Posterior vena cava (tissue), 2 donors: ENCODE results near the gene POU2F1. TPM values are rescaled to one million over a fixed set of nuclear protein-coding genes. Genes with fewer than 3 reads are reported as not detected.

Experiments used
- DNase-seq: peaks from one replicate; pipeline ENCODE4 v3.0.0-alpha.2; 2020; ENCODE audit warnings: low spot score
- intact Hi-C, 2 donors: fragments of 100-400 bp; cut with DNase I; formaldehyde crosslinking; loops; one replicate each; pipeline versions ENCODE4 v1.14.1 to v1.14.2; 2022 to 2023
- total RNA-seq, 2 donors: library from RNA; stranded (reverse); fragmentation: NEBNext Ultra II Directional; extraction: Animal tissue kit (Norgen Biotek cat#: 25700); gene quantifications; one replicate each; pipeline ENCODE4 v1.2.1, GENCODE V29; 2021
- donor health status: DM: yes; HTN: yes; CAD: no.
- donor health status: DM: yes; HTN: yes; CAD: no.

The POU2F1 gene
- total RNA-seq, 2 donors from 2014 or later: 19.2 to 21.1 TPM

DNA sequence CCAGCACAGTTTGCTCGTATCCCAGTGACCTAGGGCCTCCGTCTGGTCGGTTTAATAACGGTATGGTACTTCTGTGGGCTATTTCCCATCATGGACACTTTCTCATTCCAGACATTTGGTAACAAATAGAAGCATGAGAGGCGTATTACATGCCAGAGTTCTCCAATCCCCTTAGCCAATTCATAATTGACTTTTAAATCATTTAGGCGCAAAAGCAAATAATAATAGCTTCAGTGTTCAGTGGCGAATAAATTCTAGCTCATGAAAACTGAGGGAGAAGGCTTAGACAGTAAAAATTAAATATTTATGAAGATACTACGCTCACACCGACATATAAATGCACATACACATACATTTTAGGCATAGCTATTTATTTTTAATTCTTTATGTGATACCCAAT, 247.1 kb downstream of the POU2F1 start:
- intact Hi-C loops: no loop called here
- DNase-seq: no peak

DNA sequence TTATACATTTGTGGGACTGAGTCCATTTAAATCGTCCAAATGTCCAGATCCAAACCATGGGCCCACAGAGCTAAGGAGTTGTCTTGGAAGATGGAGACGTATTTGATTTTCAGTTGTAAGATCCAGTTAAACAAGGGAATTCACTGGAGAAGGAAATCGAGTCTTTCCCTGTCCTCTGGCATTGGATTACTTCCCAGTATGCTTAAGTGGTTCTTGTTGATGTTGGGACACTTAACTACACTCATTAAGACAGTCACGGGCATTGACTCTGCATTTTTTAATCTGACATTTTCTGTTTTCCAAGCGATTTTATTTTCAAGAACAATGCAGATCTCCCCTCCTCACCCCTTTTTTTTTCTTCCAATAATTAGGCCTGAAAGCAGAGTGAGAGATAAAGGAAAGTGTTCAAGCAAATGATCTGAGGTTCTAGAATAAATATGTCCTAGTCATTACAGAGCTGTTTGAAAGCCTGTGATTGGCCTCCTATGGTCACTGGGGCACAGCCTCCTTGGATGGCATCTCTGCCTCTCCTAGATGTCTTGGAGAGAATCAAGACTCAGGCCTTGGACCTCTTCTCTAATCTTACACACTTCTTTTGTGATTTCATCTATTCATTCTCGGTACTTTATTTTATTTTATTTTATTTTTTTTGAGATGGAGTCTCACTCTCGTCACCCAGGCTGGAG, 248.7 kb downstream of the POU2F1 start:
- no peak for DNase-seq
- intact Hi-C loops: no loop called here

DNA sequence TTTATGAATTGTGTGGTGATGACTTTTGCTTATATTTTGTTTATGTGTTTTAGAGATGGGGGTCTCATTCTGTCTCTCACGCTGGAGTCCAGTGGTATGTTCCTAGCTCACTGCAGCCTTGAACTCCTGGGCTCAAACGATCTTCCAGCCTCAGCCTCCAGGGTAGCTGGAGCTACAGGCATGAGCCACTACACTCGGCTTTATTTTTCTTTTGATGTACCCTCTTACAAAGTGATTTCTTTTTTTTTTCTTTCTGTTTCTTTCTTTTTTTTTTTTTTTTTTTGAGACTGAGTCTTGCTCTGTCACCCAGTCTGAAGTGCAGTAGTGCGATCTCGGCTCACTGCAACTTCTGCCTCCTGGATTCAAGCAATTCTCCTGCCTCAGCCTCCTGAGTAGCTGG, 250.9 kb downstream of the POU2F1 start:
- no peak for DNase-seq
- intact Hi-C loops: no loop called here

DNA sequence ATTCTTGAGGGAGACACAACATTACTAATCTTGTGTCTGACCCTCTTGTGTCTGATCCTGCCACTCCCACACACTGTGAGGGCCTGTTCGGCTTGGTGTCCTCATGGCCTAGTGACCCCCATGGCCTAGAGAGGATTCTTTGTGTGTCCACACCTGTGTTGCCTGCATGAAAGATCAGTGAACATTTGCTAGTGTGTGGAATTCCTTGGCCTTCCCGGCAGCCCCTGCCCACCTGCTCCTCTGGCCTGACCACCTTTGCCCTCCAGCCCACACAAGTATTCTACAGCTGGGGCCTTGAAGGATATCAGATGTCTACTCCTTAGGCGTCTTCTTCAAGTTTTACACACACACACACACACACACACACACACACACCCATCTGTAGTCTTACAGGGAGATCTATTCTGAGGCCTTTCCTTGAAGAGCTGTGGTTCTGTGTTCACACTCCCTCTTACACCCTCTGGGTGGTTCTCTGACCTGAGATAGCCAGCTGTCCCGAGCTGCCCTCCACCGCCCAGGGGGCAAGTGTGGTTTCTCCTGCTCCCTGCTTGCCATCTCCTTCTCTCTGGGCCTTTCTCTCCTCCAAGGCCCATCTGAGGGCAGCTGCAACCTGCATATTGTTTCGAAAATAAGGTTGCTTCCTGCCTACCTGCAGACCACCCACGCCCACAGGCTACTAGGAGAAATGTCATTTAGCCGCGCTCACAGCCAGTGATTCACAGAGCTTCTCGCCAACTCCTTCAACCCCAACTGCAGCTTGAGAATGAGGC, 252.3 kb downstream of the POU2F1 start:
- no peak for DNase-seq
- intact Hi-C loops: no loop called here

DNA sequence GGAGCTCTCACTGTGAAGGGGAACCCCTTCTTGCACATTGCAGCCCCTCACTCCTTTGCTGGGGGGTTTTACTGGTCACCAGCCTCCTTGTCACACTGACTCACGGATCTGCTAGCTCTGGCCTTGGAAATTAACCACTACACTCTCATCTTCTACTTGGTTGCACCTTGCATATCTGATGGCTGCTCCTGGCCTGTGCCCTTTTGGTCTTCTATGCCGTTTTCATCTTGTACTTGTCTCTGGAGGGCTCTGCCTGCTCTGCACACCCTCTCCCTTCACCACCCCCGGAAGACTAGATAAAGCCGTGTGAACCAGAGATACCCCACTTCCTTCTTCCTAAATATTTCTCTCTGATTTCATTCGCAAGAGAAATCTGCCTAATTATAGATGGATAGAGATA, 253.1 kb downstream of the POU2F1 start:
- intact Hi-C loops: no loop called here
- DNase-seq: no peak

DNA sequence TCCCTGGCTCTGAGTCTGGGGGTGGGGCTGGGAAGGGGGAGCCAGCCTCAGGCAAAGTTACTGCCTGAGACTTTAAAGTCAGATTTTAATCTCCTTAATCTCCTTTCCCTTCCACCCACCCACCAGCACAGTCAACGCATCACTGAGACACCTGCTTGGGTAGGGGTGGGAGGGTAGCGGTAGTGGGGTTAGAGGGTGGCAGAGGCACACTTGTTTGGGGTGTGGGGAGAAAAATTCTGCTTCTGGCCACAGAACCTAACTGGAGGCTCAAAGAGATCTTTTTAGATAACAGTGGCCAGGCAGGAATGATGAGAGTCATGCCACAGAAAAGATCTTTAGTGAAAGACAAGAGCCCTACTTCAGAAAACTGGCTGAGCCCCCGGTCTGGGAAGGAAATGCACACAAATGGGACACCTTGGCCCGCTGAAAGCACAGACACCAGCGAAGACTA, 253.5 kb downstream of the POU2F1 start:
- intact Hi-C loops: no loop called here

DNA sequence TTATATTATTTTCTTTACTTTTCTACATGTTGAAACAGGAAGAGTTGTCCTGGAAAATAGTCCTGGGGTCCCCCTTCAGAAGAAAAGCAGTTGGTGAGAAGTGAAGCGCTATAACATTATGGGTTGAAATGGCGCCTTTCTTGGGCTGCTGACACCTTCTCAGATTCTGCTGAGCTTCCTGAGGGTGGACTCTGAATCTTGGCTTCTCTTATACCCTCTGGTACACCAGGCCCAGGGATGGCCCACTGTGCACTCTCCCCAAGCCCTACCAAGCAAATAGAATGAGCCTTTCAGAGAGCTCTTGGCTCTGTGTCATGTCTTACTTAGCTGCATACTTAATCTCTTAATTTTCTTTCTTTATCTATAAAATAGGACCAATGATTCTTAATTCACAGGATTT, 255.4 kb downstream of the POU2F1 start:
- DNase-seq: no peak
- intact Hi-C loops: no loop called here

More for the DNA sequence above, 253.5 kb downstream of the POU2F1 start:
- no peak for DNase-seq

Other genes with a start within 250 kb of the POU2F1 start
- gene ILDR2, start 245.3 kb upstream of the POU2F1 start, total RNA-seq: under 1 TPM; 0.10 to 0.14 TPM
- gene MAEL, start 231.6 kb upstream of the POU2F1 start, total RNA-seq: under 1 TPM in 1 of 2 donors, not detected in 1; 0.23 TPM
- not detected for gene GPA33, start 130.5 kb upstream of the POU2F1 start, total RNA-seq
- gene STYXL2, start 126.8 kb upstream of the POU2F1 start, total RNA-seq: under 1 TPM in 1 of 2 donors, not detected in 1; 0.14 TPM